Fibroblast of lung (primary cell): ENCODE measurements around the gene VEPH1.

Source experiments
- EZH2 ChIP-seq: IDR thresholded peaks from 2 replicates; pipeline ENCODE4 v1.5.1; 2012; ENCODE audit warnings: low read length, control low read depth, mild to moderate bottlenecking; ENCODE audit errors: missing control alignments
- TF ChIP-seq, protein P1 (sequence below), 2 donors: IDR thresholded peaks in 1 of 2; conservative IDR thresholded peaks in 1 of 2; 1 replicate in 1 of 2; 2 replicates in 1 of 2; pipeline ENCODE4 v1.5.1; 2011 to 2012; ENCODE audit warnings: low read length in 2 of 2, control low read depth in 1 of 2, inconsistent platforms in 1 of 2, low read depth in 1 of 2, mild to moderate bottlenecking in 1 of 2

- TF ChIP-seq, protein P1, sequence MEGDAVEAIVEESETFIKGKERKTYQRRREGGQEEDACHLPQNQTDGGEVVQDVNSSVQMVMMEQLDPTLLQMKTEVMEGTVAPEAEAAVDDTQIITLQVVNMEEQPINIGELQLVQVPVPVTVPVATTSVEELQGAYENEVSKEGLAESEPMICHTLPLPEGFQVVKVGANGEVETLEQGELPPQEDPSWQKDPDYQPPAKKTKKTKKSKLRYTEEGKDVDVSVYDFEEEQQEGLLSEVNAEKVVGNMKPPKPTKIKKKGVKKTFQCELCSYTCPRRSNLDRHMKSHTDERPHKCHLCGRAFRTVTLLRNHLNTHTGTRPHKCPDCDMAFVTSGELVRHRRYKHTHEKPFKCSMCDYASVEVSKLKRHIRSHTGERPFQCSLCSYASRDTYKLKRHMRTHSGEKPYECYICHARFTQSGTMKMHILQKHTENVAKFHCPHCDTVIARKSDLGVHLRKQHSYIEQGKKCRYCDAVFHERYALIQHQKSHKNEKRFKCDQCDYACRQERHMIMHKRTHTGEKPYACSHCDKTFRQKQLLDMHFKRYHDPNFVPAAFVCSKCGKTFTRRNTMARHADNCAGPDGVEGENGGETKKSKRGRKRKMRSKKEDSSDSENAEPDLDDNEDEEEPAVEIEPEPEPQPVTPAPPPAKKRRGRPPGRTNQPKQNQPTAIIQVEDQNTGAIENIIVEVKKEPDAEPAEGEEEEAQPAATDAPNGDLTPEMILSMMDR (conservative IDR thresholded peaks at IDR 0.05 in 1 of 2, IDR thresholded peaks at IDR 0.05 in 1 of 2; ENCODE audit: low read depth in 1 of 2, low read length in 2 of 2) = no peak
- TF ChIP-seq EZH2 = no peak
Observed at GRCh38 chr3:157313186-157313585, 190.0 kb downstream of the VEPH1 start.
